DND-41 (cell line): ENCODE measurements around the gene PTPRD.

Experiments
- EZH2 ChIP-seq: IDR thresholded peaks from 3 replicates; pipeline ENCODE4 v1.6.1; 2012; ENCODE audit warnings: borderline replicate concordance, low read depth, mild to moderate bottlenecking, moderate library complexity, low read length, inconsistent platforms; ENCODE audit not compliant: severe bottlenecking
- TF ChIP-seq, protein P1 (sequence below): IDR thresholded peaks from 2 replicates; pipeline ENCODE4 v1.5.1; 2012; ENCODE audit warnings: borderline replicate concordance, low read length, moderate library complexity, mild to moderate bottlenecking; ENCODE audit not compliant: poor library complexity, severe bottlenecking; ENCODE audit errors: extremely low read depth

GRCh38 chr9:8940650-8941049, 1672.2 kb downstream of the PTPRD start:
- TF ChIP-seq, protein P1, sequence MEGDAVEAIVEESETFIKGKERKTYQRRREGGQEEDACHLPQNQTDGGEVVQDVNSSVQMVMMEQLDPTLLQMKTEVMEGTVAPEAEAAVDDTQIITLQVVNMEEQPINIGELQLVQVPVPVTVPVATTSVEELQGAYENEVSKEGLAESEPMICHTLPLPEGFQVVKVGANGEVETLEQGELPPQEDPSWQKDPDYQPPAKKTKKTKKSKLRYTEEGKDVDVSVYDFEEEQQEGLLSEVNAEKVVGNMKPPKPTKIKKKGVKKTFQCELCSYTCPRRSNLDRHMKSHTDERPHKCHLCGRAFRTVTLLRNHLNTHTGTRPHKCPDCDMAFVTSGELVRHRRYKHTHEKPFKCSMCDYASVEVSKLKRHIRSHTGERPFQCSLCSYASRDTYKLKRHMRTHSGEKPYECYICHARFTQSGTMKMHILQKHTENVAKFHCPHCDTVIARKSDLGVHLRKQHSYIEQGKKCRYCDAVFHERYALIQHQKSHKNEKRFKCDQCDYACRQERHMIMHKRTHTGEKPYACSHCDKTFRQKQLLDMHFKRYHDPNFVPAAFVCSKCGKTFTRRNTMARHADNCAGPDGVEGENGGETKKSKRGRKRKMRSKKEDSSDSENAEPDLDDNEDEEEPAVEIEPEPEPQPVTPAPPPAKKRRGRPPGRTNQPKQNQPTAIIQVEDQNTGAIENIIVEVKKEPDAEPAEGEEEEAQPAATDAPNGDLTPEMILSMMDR: no peak
- TF ChIP-seq EZH2: no peak
